ENCODE data around the gene MLEC. TPM values are rescaled to one million over a fixed set of nuclear protein-coding genes. Genes with fewer than 3 reads are reported as not detected.

Gene MLEC
- total and polyA plus RNA-seq, 2 of the 13 experiments (the other 11 are each of a cell fraction or from before 2014, with no cell fraction given): 49.8 to 156 TPM

- TF ChIP-seq ZBTB40 (IDR thresholded peaks at IDR 0.05) (no peak), ZBTB40 (CRISPR knock-in tag; IDR thresholded peaks at IDR 0.05) (peak; percentile 66; the same call in 1 of the 2 replicates), FUBP1 (CRISPR knock-in tag; IDR thresholded peaks at IDR 0.05; ENCODE audit: borderline replicate concordance) (no peak), CHD4 (IDR thresholded peaks at IDR 0.05; ENCODE audit: borderline replicate concordance, low read length) (no peak), TGIF2 (CRISPR knock-in tag; IDR thresholded peaks at IDR 0.05) (no peak; the same call in 1 of the 2 replicates), SNAPC4 (CRISPR knock-in tag; IDR thresholded peaks at IDR 0.05) (no peak), HMG20B (CRISPR knock-in tag; conservative IDR thresholded peaks at IDR 0.05) (no peak), ZFP36 (IDR thresholded peaks at IDR 0.05; ENCODE audit: borderline replicate concordance, low read depth, low read length, partially characterized antibody) (no peak)
These were observed 38.9 kb downstream of the MLEC start, which contains the start of gene ACADS (continued) for GRCh38 chr12:120725659-120726509.
